EH (cell line): Measurements from ENCODE around the gene KCNMA1.

ENCODE experiments used
- DNase-seq: peaks from one replicate; pipeline ENCODE4 v3.0.0-alpha.2; 2015; ENCODE audit warnings: low read depth

Gene KCNMA1

GRCh38 chr10:76830218-76830617 lies 807.4 kb downstream of the KCNMA1 start:
- DNase-seq: no peak

GRCh38 chr10:76829724-76830123 lies 807.9 kb downstream of the KCNMA1 start:
- no peak for DNase-seq
